LNCaP clone FGC (cell line): ENCODE measurements around the gene RGMA.

ENCODE experiments used
- DNase-seq: peaks from one replicate; pipeline ENCODE4 v3.0.0-alpha.2; 2011; ENCODE audit warnings: low read depth
- H3K4me3 ChIP-seq: 2 replicates; pipeline ENCODE4 v1.5.1; 2011; ENCODE audit warnings: mild to moderate bottlenecking, low read depth, low read length, control low read depth
- TF ChIP-seq, protein P1 (sequence below): IDR thresholded peaks from 2 replicates; pipeline ENCODE4 v1.5.1; 2012; ENCODE audit warnings: mild to moderate bottlenecking; ENCODE audit not compliant: control insufficient read depth, insufficient read depth; ENCODE audit errors: extremely low read depth

The RGMA gene

DNA sequence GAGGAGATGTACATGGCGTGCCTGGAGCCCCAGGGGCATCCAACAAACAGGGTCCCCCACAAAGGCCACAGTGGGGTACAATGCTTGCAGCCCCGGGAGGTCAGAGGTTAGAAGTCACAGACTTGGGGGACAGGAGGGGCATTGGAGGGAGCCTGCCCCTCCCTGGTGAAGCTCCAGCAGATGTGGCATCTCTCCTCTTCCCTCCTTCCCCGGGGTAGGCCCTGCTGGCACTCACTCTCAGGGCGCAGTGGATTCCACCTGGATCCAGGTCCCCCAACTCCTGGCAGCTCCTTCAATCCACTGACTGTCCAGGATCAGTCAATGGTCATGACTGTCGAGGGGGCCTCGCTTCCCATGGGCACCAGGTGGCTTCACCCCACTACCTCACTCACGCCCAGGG lies 32.2 kb downstream of the RGMA start:
- TF ChIP-seq, protein P1, sequence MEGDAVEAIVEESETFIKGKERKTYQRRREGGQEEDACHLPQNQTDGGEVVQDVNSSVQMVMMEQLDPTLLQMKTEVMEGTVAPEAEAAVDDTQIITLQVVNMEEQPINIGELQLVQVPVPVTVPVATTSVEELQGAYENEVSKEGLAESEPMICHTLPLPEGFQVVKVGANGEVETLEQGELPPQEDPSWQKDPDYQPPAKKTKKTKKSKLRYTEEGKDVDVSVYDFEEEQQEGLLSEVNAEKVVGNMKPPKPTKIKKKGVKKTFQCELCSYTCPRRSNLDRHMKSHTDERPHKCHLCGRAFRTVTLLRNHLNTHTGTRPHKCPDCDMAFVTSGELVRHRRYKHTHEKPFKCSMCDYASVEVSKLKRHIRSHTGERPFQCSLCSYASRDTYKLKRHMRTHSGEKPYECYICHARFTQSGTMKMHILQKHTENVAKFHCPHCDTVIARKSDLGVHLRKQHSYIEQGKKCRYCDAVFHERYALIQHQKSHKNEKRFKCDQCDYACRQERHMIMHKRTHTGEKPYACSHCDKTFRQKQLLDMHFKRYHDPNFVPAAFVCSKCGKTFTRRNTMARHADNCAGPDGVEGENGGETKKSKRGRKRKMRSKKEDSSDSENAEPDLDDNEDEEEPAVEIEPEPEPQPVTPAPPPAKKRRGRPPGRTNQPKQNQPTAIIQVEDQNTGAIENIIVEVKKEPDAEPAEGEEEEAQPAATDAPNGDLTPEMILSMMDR, result no peak
- H3K4me3 ChIP-seq, result no peak overlapping the region
- no peak for DNase-seq

DNA sequence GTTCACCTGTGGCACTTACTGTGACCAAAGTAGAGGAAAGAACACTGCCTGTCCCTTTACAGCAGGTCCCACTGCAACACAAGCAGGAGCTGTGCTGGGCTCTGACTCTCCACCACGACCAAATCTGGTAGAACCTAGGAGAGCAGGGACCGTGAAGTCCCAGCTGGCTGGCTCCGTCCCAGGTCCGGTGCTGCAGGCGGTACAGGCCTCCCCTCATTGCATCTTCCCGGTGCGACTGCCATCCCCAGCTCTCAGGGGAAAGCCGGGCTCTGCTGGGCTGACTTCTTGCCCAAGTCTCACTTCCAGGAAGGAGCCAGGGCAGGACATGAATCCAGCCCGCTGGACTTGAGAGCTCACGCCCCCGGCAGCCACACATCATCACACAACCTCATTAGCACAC lies 33.8 kb downstream of the RGMA start:
- no peak overlapping the region for H3K4me3 ChIP-seq
- DNase-seq, result no peak
- TF ChIP-seq, protein P1, result no peak

DNA sequence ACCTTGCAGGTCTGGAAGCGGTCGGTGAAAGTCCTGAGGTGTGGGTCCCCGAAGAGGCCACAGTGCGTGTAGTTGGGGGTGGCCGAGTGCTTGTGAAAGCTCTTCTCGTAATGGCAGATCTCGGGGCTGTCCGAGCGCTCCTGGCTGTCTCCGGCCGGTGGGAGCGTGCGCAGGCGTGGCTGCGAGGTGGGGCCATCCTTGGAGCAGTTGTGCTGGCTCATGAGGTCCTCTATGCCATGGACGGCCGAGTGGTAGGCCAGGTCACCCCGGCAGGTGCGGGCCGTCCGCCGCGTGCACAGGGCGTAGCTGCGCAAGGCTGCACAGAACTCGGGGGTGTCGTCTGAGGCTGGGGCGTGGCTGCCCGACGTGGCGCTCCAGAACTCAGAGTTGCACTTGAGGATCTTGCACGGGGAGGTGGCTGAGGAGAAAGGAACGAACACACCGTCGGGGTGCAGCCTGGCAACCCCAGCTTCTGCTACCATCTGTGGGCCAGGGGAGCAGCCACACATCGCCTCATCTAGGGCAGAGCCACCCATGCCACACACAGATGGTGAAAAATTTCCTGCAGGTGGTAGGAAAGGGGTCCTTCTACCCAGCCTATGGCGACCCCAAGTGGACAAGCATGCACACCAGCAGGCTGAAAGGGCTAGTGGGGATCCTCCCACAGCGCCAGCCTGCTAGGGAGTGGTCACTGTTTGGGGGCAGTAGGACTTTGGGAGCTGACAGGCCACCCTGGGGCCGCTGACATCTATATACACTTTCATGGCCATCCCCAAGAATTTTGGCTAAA lies 36.7 kb downstream of the RGMA start:
- DNase-seq, result no peak
- TF ChIP-seq, protein P1, result peak; percentile 10; the same call in 1 of the 2 replicates
- H3K4me3 ChIP-seq, result no peak overlapping the region

DNA sequence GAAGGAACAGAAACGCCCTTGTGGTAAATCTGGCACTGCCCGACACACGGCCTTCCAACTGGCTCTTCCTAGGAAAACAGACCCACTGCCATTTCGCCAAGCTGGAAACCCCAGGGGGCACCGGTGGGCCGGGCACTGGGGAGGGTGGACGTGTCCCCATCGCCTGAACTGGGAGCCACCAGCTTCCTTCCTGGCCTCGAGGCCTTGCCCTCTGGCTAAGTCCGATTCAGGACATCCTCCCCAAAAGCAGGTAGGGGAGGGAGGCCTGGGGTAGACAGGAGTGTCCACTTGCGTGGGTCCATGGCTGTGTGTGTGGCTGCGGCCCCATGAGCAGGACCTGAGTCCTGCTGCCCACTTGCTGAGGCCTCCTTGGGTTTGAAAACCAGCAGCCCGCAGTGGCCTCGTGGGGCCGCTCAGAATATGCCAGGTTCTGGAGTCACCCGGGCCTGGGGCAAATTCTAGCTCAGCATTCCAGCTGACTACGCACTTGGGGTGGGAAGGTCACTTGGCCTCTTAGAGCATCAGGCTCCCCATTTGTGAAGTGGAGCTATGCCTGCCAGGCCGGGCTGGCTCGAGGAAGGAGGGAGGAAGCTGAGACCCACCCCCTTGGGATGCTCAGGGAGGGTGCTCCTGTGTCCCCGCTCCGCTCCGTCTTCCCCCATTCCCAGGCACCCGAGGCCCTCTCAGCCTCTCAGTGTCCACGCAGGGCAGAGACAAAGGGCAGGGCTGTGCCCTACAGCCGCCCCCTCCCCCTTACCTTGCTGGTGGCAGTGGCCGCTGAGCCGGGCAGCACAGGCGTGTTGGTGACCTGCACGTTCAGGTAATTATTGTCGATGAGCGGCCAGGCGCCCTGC lies 37.5 kb downstream of the RGMA start:
- no peak for DNase-seq
- TF ChIP-seq, protein P1, result no peak

DNA sequence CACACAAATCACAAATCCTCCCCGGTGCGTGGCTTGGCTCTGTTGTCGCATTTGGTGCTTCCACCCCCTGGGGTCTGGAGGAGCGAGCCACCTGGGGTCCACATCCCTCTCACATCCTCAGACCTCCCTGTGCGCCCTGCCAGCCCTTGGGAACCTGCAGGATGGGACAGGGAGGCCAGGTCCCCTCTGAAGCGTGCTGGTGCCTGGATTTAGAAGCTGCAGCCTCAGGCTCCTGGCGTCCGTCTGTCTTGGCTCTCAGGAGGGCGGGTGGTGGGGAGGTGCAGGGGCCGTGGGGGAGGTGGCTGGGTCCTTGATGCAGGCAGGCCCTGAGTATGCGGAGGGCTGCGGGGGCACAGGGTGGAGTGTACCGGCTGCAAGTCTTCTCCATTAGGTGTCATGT lies 38.4 kb downstream of the RGMA start:
- no peak overlapping the region for H3K4me3 ChIP-seq
- DNase-seq, result no peak
- TF ChIP-seq, protein P1, result no peak

More for the DNA sequence above, 37.5 kb downstream of the RGMA start:
- H3K4me3 ChIP-seq, result no peak overlapping the region

DNA sequence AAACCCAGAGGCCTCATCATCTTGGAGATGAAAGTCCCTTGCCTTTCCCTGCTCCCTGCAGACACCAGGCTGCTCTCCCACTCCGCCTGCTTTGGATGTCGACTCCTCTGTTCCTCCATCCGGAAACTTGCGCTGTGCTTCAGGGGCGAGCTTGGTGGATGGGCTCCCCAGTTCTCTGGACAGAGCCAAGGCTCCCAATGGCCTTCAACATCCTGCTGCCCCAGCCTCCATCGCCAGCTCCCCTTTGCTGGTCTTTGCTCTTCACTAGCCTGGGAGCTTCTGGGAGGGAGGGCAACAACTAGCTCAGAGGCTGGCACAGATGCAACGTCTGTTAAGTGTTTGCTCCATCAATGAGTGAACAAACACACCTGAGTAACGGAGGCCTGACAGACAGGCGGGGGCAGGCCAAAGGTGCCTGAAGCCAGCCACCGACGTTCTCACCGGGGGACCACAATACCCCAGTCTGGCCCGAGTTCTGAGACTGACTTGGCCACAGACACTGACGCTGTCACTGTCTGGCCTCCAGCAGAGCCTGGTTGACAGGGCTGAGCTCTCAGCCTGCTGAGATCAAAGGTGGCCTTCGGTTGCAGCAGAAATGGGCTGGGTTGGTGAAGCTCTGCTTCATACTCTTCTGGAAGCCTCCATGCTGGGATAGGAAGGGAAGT lies 39.0 kb downstream of the RGMA start:
- no peak for DNase-seq
- TF ChIP-seq, protein P1, result no peak
- no peak overlapping the region for H3K4me3 ChIP-seq
